Uterus (tissue), 4 donors: ENCODE measurements around the gene USP22. TPM values are rescaled to one million over a fixed set of nuclear protein-coding genes. Genes with fewer than 3 reads are reported as not detected.

ENCODE experiments used
- DNase-seq, 2 donors: peaks; one replicate each; pipeline ENCODE4 v3.0.0-alpha.2; 2019 to 2020
- H3K27ac ChIP-seq, 2 donors: fragments of 200-600 bp; sonication (generic); 1 replicate in 1 of 2; 2 replicates in 1 of 2; pipeline ENCODE4 v1.5.1; 2016 to 2018
- H3K27me3 ChIP-seq, 2 donors: fragments of 200-600 bp; sonication (generic); one replicate each; pipeline ENCODE4 v1.5.1; 2018 to 2019; ENCODE audit warnings: control low read depth in 1 of 2
- H3K36me3 ChIP-seq, 2 donors: fragments of 200-600 bp; sonication (generic); one replicate each; pipeline ENCODE4 v1.5.1; 2019; ENCODE audit warnings: control low read depth in 1 of 2
- H3K4me1 ChIP-seq, 2 donors: fragments of 200-600 bp; sonication (generic); one replicate each; pipeline ENCODE4 v1.5.1; 2018 to 2019; ENCODE audit warnings: control low read depth in 1 of 2
- H3K4me3 ChIP-seq, 2 donors: fragments of 200-600 bp; sonication (generic); 1 replicate in 1 of 2; 2 replicates in 1 of 2; pipeline ENCODE4 v1.5.1; 2018 to 2019; ENCODE audit warnings: mild to moderate bottlenecking in 1 of 2
- H3K9me3 ChIP-seq, 2 donors: fragments of 200-600 bp; sonication (generic); one replicate each; pipeline ENCODE4 v1.5.1; 2019; ENCODE audit warnings: control low read depth in 1 of 2
- CTCF ChIP-seq, 4 experiments: fragments of 200-600 bp in 2 of 4; fragments of 450-650 bp in 2 of 4; sonication (generic) in 2 of 4; IDR thresholded peaks; one replicate each; pipeline ENCODE4 v1.5.1; 2016 to 2019; ENCODE audit warnings: antibody characterized with exemption in 4 of 4, mild to moderate bottlenecking in 2 of 4, moderate library complexity in 1 of 4
- POLR2A ChIP-seq, 2 donors: fragments of 450-650 bp; IDR thresholded peaks; one replicate each; pipeline ENCODE4 v1.6.1; 2016; ENCODE audit warnings: antibody characterized with exemption in 2 of 2, mild to moderate bottlenecking in 1 of 2, moderate library complexity in 1 of 2
- intact Hi-C: fragments of 100-400 bp; cut with DNase I; formaldehyde crosslinking; loops from one replicate; pipeline ENCODE4 v1.15.1; 2023; ENCODE audit warnings: low total_unique reads
- total RNA-seq, 4 donors: library from RNA; depleted of rRNA in 3 of 4; stranded (reverse); fragments of >200 nt in 3 of 4; gene quantifications; one replicate each; pipeline versions ENCODE4 v1.1.0 to v1.2.4, GENCODE V29; 2014 to 2023
- donor health status: DM: yes; HTN: yes; CAD: no.

The USP22 gene
- total RNA-seq, 4 donors from 2014 or later: 110 to 299 (median 189) TPM

GRCh38 chr17:21002309-21003006 lies 40.4 kb downstream of the USP22 start:
- Histone ChIP-seq H3K9me3 (no peaks in the 10 kb centered on the region), H3K27me3 (no peaks in the 10 kb centered on the region), H3K4me3 (no peak overlapping the region), H3K4me1 (peaks cover 0 to 16% of the 10 kb centered on the region in 2 donors), H3K27ac (peak overlapping the region in 1 of 2 donors; percentile 59), H3K36me3 (no peaks in the 10 kb centered on the region)
- no peak for DNase-seq
- TF ChIP-seq CTCF (IDR thresholded peaks at IDR 0.05) (no peak), POLR2A (IDR thresholded peaks at IDR 0.05) (no peak)
- intact Hi-C loops: no loop called here

DNA sequence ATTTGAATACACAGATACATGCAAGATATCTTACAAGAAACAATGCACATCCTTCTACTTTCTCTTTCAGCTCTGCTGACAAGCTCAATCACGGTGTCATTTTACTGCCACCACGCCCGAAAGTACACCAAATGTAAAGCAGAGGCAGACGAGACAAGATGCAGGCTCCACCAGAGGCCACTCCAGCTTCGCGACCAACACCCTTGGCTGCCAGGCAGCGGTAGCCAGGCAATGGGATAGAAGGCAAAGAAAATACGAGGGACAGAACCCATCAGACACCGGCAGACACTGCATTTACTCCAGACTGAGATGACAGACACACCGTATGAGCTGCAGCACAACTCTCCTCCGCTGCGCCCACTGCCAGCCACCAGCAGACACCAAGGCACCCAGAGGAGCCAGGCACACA lies 41.0 kb downstream of the USP22 start:
- Histone ChIP-seq H3K36me3 (no peaks in the 10 kb centered on the region), H3K9me3 (no peaks in the 10 kb centered on the region), H3K27ac (peak overlapping the region; percentile 11 to 59), H3K4me3 (no peak overlapping the region), H3K27me3 (no peaks in the 10 kb centered on the region), H3K4me1 (peaks cover 0 to 16% of the 10 kb centered on the region in 2 donors)
- intact Hi-C loops: no loop called here
- TF ChIP-seq POLR2A (IDR thresholded peaks at IDR 0.05): no peak
- TF ChIP-seq CTCF (IDR thresholded peaks at IDR 0.05): no peak
- DNase-seq: no peak

- no peaks in the 10 kb centered on the region for H3K9me3 ChIP-seq
- DNase-seq: no peak
- H3K4me1 ChIP-seq: peaks cover 0 to 16% of the 10 kb centered on the region in 2 donors
- H3K27me3 ChIP-seq: no peaks in the 10 kb centered on the region
- TF ChIP-seq POLR2A (IDR thresholded peaks at IDR 0.05) (no peak), CTCF (IDR thresholded peaks at IDR 0.05) (no peak)
- H3K4me3 ChIP-seq: no peak overlapping the region
- H3K27ac ChIP-seq: peak overlapping the region; percentile 11 to 59
- H3K36me3 ChIP-seq: no peaks in the 10 kb centered on the region
- intact Hi-C loops: no loop called here
Observed at GRCh38 chr17:21001111-21001812, 41.5 kb downstream of the USP22 start.

- peaks cover 0 to 16% of the 10 kb centered on the region in 2 donors for H3K4me1 ChIP-seq
- H3K27me3 ChIP-seq: no peaks in the 10 kb centered on the region
- intact Hi-C loops: no loop called here
- H3K36me3 ChIP-seq: no peaks in the 10 kb centered on the region
- TF ChIP-seq CTCF (IDR thresholded peaks at IDR 0.05): no peak
- no peak for TF ChIP-seq POLR2A (IDR thresholded peaks at IDR 0.05)
- no peak for DNase-seq
- no peak overlapping the region for H3K4me3 ChIP-seq
- H3K27ac ChIP-seq: peak overlapping the region; percentile 53 to 64
- no peaks in the 10 kb centered on the region for H3K9me3 ChIP-seq
Observed at GRCh38 chr17:20999841-21000532, 42.8 kb downstream of the USP22 start.
